Endothelial cell of umbilical vein (primary cell): Measurements from ENCODE around the gene POU6F2.

Experiments used
- CTCF ChIP-seq, 2 donors: IDR thresholded peaks; 1 replicate in 1 of 2; 2 replicates in 1 of 2; pipeline ENCODE4 v1.5.1; 2011; ENCODE audit warnings: low read length in 2 of 2, mild to moderate bottlenecking in 2 of 2, moderate library complexity in 2 of 2, control low read depth in 1 of 2, inconsistent platforms in 1 of 2, low read depth in 1 of 2; ENCODE audit not compliant: insufficient read depth in 1 of 2; ENCODE audit errors: extremely low read depth in 1 of 2
- EZH2 ChIP-seq: IDR thresholded peaks from 2 replicates; pipeline ENCODE4 v1.6.1; 2012; ENCODE audit warnings: borderline replicate concordance, low read depth, mild to moderate bottlenecking, moderate library complexity, low read length, inconsistent platforms; ENCODE audit not compliant: severe bottlenecking
- FOS ChIP-seq: IDR thresholded peaks from 2 replicates; pipeline ENCODE4 v1.6.1; 2011; ENCODE audit warnings: mild to moderate bottlenecking, low read length, moderate library complexity, borderline replicate concordance; ENCODE audit not compliant: insufficient read depth
- JUN ChIP-seq: IDR thresholded peaks from 2 replicates; pipeline ENCODE4 v1.6.1; 2011; ENCODE audit warnings: borderline replicate concordance, low read depth; ENCODE audit not compliant: insufficient read length, insufficient read depth
- MYC ChIP-seq: IDR thresholded peaks from one replicate; pipeline ENCODE4 v1.6.1; 2011; ENCODE audit warnings: mild to moderate bottlenecking, low read depth, low read length
- POLR2A ChIP-seq: IDR thresholded peaks from 2 replicates; pipeline ENCODE4 v1.6.1; 2012; ENCODE audit warnings: low read depth, mild to moderate bottlenecking, control low read depth, low read length
- POLR2AphosphoS5 ChIP-seq: IDR thresholded peaks from 2 replicates; pipeline ENCODE4 v1.6.1; 2012; ENCODE audit warnings: low read depth, mild to moderate bottlenecking, control low read depth, low read length, moderate library complexity; ENCODE audit not compliant: insufficient read depth
- TF ChIP-seq, protein P1 (sequence below): IDR thresholded peaks from 2 replicates; pipeline ENCODE4 v1.6.1; 2011; ENCODE audit not compliant: insufficient read depth, insufficient read length

GRCh38 chr7:38929460-38930171 is 48.1 kb upstream of the POU6F2 start:
- no peak for TF ChIP-seq CTCF (IDR thresholded peaks at IDR 0.05; ENCODE audit: extremely low read depth in 1 of 2, insufficient read depth in 1 of 2, low read depth in 1 of 2, low read length in 2 of 2)
- TF ChIP-seq POLR2A = no peak
- TF ChIP-seq POLR2AphosphoS5 = no peak
- TF ChIP-seq EZH2 = no peak
- TF ChIP-seq MYC = no peak
- no peak for TF ChIP-seq JUN
- peak; percentile 23 for TF ChIP-seq FOS
- TF ChIP-seq, protein P1, sequence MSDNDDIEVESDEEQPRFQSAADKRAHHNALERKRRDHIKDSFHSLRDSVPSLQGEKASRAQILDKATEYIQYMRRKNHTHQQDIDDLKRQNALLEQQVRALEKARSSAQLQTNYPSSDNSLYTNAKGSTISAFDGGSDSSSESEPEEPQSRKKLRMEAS = no peak
